Measurements from ENCODE around the gene SUMO2.
"Not testable (repeated sequence)": the region's sequence is repeated elsewhere in the genome, so short reads cannot be mapped to it uniquely, and the experiment has no call there.

Gene SUMO2

DNA sequence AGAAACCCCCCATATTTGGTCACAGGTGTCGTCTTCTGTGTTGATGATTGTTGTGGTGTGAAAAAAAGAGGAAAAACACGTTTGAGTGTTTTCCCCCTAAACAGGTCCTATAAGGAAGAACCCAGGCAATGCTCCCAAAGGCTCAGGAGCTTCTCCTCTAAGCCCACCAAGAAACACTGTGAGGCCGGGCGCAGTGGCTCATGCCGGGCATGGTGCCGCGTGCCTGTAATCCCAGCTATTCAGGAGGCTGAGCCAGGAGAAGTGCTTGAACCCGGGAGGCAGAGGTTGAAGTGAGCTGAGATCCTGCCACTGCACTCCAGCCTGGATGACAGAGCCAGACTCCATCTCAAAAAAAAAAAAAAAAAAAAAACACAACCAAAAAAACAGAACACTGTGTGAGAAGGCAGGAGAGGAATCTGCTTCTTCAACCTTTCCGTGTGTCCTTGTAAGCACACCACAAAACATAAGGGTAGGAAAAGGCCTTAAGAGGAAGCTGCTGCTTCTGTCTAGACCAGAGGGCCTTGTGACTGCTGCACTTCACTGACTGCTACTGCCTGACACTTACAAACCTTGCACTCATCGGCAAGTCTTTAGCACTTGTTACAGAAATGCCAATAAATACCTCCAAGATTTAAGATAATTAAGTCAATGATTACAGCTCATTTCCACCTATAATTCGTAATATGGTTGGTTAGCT, 37.8 kb downstream of the SUMO2 start:
- DNase-seq (ENCODE audit: low read depth in 2 of 2): no peak

DNA sequence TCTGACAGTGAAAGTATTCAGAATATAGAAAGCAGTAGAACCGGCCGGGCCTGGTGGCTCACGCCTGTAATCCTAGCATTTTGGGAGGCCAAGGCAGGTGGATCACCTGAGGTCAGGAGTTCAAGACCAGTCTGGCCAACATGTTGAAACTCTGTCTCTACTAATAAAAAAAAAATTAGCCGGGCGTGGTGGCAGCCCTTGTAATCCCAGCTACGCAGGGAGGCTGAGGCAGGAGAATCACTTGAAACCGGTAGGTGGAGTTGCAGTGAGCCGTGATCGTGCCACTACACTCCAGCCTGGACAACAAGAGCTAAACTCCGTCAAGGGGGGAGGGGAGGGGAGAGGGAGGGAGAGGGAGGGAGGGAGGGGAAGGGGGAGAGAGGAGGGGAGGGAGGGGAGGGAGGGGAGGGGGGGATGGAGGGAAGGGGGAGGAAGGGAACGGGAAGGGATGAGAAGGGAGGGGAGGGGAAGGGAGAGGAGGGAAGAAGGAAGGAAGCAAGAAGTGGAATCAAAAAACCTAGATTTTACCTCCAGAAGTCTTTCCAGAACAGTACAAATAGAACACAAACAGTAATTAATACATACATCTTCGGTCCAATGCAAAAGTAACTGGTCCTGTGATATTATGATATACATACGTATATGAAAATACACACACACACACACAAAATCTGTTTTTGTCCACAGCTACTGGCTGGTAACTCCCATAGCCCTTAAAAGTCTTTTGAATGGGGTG, 40.4 kb downstream of the SUMO2 start:
- no peak for DNase-seq (ENCODE audit: low read depth in 2 of 2)

DNA sequence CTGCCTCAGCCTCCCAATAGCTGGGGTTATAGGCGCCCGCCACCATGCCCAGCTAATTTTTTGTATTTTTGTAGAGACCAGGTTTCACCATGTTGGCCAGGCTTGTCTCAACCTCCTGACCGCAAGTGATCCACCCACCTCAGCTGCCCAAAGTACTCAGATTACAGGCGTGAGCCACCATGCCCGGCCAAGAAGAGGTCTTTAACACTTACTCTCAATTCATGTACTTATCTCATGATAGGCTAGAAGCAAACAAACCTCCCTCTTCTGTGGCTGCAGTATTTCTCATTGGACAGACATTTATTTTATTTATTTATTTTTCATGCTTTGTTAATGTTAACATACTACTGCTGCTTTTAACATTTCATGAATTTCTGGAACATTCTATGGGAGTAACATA, 44.2 kb downstream of the SUMO2 start:
- no peak for DNase-seq (ENCODE audit: low read depth in 2 of 2)

DNA sequence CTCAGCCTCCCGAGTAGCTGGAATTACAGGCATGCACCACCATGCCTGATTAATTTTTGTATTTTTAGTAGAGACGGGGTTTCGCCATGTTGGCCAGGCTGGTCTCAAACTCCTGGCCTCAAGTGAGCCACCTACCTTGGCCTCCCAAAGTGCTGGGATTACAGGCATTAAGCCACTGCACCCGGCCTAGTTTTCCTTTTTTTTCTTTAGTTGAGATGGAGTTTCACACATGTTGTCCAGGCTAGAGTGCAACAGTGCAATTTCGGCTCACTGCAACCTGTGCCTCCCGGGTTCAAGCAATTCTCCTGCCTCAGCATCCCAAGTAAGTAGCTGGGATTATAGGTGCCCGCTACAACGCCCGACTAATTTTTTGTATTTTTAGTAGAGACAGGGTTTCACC, 45.0 kb downstream of the SUMO2 start:
- not testable (repeated sequence) for DNase-seq (ENCODE audit: low read depth in 2 of 2)

DNA sequence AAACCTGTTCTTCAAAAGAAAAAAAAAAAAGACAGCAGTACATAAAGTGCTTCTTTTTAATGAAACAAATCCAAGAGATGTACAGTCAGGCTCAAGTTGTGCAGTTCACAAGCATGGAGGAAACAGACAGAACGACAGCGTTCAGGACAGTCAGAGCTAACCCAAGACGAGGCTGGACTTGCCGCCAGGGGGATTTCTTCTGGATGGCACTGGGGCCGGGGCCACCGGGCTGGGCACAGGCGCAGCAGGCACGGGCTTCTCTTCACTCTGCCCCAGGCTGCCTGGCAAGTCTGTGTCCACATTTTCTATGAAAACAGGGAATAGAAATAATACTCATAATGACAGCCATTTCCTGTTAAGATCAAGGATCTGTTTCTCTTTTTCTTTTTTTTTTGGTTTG, 46.8 kb downstream of the SUMO2 start:
- DNase-seq (ENCODE audit: low read depth in 2 of 2): no peak

DNA sequence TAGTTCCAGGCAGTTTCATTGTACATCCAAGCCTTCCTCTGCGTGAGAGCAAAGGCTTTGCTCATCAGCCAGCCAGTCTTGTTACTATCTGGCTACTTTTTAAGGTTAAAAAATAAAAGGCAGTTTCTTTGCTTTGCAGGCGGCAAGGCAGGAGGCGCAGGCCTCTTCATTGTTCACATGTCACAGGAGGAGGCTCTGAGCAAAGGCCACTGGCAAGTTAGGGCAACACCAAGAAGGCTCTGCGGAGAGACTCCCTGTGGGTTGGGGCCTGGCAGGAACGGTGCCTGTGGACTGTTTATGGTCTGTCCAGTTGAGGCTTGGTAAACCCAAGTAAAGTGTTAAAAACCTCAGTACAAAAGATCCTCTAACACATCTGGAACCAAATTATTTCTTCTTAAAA, 47.3 kb downstream of the SUMO2 start:
- DNase-seq (ENCODE audit: low read depth in 2 of 2): no peak

DNA sequence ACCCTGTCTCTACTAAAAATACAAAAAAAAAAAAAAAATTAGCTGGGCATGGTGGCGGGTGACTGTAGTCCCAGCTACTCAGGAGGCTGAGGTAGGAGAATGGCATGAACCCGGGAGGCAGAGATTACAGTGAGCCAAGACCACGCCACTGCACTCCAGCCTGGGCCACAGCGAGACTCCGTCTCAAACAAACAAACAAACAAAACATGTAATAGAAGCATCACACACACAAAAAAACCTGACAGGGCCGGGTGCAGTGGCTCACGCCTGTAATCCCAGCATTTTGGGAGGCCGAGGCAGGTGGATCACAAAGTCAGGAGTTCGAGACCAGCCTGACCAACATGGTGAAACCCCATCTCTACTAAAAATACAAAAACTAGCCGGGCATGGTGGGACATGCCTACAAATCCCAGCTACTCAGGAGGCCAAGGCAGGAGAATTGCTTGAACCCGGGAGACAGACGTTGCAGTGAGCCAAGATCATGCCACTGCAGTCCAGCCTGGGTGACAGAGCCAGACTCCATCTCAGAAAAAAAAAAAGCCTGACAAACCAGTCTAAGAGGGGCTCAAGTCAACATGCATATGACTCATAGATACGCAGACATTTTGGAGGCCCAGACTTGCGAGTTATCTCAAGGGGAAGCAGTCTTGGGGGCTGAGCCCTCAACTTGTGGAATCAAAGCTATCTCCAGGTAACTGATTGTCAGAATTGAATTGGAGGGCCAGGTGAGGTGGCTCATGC, 49.0 kb downstream of the SUMO2 start:
- not testable (repeated sequence) for DNase-seq (ENCODE audit: low read depth in 2 of 2)

DNA sequence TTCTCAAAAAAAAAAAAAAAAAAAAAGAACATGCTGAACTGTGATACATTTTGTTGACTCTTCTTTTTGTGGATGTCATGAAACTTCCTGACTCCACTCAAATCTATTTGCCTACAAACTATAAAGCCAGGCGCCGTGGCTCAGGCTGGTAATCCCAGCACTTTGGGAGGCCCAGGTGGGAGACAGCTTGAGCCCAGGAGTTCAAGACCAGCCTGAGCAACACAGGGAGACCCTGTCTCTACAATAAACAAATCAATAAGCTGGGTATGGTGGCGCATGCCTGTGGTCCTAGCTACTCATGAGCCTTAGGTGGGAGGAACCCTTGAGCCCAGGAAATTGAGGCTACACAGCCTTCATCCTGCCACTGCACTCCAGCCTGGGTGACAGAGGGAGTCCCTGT, 49.8 kb downstream of the SUMO2 start:
- DNase-seq (ENCODE audit: low read depth in 2 of 2): no peak

DNA sequence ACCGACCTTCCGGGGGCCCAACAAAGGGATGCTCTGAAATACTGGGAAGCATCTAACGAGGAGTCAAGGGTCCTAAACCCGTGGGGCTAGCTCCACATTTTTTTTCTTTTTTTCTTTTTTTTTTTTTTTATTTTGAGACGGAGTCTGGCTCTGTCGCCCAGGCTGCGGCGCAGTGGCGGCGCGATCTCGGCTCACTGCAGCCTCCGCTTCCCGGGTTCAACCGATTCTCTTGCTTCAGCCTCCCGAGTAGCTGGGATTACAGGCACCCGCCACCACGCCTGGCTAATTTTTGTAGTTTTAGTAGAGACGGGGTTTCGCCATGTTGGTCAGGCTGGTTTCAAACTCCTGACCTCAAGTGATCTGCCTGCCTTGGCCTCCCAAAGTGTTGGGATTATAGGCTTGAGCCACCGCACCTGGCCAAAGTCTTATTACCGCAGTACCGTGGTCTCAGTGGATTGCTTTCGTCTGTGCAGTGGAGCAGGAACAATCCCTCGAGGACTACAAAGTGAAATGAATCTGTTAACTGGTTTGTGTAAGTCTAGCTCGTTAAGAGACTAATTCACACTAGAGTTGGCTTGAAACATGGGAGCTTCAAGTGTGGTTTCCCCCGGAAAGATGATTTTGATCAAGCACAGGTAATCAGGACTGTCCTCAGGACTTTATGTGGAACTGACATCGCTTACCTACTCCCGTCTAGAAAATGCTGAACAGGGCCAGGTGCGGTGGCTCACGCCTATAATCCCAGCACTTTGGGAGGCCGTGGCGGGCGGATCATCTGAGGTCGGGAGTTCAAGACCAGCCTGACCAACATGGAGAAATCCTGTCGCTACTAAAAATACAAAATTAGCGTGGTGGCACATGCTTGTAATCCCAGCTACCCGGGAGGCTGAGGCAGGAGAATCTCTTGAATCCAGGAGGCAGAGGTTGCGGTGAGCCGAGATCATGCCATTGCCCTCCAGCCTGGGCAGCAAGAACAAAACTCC, 50.5 kb downstream of the SUMO2 start:
- DNase-seq (ENCODE audit: low read depth in 2 of 2): not testable (repeated sequence)

DNA sequence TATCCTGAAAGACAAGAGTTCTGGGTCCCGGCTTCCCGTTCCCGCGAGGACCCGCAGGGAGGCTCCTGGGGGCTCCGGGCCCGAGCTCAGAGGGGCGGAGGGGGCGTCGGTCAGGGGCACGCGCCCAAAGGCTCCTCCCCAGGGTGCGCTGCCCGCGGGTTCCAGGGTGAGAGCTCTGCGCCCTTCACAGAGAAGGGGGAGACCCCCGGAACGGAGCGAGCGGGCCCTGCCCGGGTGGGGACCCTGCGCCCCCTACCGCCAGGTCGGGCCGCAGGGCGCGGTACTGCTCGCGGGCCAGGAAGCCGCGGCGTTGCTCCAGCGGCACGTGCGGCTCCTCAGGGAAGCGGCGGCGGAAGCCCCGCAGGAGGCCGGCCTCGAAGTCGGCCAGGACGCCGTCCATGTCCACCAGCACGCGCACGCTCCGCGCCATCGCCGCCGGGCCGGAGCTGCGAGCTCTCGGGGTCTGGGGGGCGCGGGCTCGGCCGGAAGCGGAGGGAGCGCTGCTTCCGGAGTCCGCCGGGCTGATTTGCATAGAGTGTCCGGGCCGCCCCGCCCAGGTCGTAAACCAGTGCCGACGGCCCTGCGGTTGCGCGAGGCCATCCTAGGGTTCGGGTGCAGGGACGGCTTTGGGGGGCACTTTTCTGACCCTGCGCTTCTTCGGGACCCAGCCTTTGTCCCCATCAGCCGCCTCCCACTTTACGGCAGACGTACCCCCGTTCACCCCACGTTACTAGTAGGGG, 51.3 kb downstream of the SUMO2 start, which contains the start of gene NT5C:
NT5C (minus strand) TSS at position 465 of the 740 bp plus-strand sequence; CDS start at position 430, 35 bp downstream.
- peak; percentile 59 to 70 for DNase-seq (ENCODE audit: low read depth in 2 of 2)

DNA sequence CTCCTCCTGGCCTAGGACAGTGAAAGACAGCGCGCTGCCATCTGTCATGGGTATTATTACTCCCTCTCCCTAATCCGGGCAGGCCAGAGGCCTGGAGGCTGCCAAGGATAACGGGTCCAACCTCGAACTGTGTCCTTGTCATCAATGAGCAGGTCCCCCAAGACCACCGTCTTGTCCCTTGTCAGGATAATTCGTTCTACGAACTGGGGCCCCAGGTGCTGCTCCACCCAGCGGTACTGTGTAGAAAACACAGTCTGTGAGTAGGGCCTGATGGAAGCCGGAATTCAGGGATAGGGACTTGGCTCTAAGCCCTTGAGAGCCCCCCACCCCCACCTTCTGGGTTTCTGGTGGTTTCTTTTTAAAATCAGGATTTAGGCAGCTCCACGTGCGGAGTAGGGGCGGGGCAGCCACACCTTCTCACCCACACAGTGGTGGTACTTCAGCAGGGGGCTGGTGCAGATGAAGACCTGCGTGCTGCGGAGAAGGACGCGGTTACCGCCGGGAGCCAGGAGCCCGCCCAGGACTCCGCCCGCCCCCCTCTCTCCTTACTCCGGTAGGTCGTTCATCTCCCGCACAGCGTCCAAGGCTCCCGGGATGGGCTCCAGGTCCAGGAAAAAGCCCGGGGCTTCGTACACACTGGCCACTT, 52.0 kb downstream of the SUMO2 start:
- DNase-seq (ENCODE audit: low read depth in 2 of 2): peak in 1 of 2 donors; percentile 25

DNA sequence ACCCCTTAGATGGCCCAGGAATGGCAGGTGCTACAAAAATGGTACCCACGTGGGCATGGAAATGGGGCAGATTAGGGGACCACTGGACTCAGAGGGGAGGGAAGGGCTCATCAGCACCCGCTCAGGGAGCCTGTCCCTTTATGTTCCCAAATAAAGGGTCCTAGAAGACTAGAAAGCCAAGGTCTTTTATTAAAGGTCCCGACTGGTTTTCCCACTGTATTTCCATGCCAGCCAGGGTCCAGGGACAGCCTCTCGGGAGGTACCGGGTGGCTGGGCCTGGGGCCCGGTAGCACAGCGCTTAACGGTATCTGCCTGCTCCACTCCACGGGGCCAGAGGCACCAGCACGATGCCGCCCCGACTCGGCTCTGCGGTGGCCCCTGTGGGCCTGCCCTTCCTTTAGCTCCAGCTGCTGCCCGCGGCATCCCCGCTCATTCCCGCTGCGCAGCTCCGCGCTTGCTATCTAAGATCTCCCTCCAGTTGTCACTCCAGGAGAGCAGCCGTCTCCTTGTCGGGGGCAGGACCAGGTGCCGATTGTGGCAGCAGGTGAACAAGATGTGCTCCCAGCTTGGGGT, 52.6 kb downstream of the SUMO2 start:
- no peak for DNase-seq (ENCODE audit: low read depth in 2 of 2)

DNA sequence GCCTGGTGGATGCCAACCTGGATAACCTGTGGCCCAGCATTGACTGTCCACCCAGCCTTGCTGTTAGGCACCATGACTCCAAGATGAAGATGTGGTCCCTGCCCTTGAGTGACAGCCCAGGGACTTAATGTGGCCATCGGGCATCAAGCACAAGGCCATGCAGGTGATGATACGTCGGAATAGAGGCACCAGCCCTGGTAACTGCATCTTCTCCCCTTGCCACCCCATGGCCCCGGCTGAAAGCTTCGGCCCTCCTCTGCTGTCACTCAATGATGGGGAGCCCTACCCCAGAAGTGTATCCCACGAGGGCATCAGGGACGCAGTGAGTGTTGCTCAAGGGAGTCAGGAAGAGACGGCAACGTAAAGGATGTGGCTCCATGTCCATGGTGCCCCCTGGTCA, 53.2 kb downstream of the SUMO2 start:
- DNase-seq (ENCODE audit: low read depth in 2 of 2): no peak

DNA sequence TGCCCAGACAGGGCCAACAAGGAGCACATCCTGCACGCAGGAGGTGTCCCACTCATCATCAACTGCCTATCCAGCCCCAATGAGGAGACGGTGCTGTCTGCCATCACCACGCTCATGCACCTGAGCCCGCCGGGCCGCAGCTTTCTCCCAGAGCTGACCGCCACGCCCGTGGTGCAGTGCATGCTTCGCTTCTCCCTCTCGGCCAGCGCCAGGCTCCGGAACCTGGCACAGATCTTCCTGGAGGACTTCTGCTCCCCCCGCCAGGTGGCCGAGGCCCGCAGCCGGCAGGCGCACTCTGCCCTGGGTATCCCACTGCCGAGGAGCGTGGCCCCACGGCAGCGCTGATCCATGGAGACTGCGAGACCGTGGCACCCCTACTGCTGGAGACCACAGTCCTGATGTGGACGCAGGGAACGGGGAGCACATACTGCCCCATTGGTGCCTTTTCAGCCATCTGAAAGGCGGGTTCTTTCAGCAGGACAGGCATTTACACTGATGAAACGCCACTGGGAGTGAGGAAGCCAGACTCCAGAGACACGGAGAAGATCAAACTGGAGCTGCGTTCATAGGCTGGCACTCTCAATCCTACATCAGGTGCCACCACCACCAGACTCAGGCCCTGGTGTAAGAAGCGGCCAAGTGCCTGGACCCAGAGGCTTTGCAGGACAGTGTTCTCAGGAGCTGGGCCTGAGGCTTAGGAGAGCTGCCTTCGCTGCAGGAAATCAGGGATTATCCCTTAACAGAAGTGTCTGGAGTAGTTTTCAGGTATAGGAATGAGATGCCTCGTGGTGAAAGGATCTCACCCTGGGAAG, 53.9 kb downstream of the SUMO2 start:
- DNase-seq (ENCODE audit: low read depth in 2 of 2): no peak

DNA sequence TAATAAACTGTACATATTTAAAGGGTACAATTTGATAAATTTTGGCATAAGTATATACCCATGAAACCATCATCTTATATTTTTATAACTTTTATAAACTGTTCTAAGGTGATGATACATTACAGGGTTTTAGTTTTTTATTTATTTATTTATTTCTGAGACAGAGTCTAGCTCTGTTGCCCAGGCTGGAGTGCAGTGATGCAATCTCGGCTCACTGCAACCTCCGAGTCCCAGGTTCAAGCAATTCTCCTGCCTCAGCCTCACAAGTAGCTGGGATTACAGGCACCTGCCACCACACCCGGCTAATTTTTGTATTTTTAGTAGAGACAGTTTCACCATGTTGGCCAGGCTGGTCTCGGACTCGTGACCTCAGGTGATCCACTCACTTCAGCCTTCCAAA, 54.8 kb downstream of the SUMO2 start:
- DNase-seq (ENCODE audit: low read depth in 2 of 2): not testable (repeated sequence)

DNA sequence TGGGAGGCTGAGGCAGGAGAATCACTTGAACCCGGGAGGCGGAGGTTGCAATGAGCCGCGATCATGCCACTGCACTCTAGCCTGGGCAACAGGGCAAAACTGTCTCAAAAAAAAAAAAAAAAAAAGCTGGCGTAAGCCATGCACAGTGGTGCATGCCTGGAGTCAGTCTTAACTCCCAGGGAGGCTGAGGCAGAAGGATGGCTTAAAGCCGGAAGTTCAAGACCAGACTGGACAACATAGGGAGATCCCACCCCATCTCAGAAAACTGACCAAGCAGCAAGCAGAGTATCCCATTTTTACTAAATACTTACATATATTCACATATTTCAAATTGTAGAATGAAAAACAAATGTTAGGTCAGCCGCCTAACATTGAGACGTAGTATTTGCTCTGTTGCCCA, 55.8 kb downstream of the SUMO2 start:
- DNase-seq (ENCODE audit: low read depth in 2 of 2): no peak

DNA sequence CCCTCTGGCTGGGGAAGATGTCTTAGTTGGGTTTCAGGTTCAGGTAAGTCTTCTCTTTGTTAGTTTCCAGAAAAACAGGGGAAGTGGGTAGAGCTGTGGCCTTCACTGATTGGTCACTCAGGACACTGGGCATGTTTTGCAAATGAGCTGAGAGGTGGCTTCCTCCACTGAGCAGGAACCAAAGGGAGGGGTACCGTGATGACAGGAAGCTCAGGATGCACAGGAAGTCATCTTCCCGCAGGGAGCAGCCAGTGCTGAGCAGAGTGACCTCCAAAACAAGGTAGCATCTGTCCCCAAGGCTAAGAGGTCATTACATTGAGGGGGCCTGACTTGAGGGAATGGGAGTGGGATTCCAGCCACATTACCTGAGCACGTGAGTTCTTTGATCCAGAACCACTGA, 56.8 kb downstream of the SUMO2 start:
- DNase-seq (ENCODE audit: low read depth in 2 of 2): no peak

DNA sequence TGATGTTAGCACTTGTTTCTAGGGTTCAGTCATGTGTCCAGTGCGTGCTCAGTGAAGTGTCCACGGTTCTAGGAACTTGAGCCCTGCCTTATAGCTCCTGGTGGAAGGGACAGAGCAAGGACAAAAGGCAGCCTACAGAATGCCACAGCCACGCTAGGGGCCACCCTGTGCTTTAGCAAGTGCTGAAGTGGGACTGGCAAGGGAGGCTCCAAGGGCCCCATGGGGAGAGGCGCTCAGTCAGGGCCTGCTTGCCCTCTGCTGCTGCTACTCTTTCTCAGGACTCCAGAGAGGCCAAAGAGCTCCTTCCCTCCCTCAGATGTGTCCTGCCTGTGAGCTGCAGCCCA, 58.0 kb downstream of the SUMO2 start:
- no peak for DNase-seq (ENCODE audit: low read depth in 2 of 2)
